Stimulated activated CD8-positive, alpha-beta memory T cell treated with anti-CD3 and anti-CD28 coated beads, Interleukin-12 subunit alpha, Interleukin-12 subunit beta, amount 100 ng/mL, for 4 hours (primary cell): Measurements from ENCODE around the gene MCCC1.
"Not testable (repeated sequence)": the region's sequence is repeated elsewhere in the genome, so short reads cannot be mapped to it uniquely, and the experiment has no call there.

Experiments used
- DNase-seq: peaks from one replicate; pipeline ENCODE4 v3.0.0-alpha.2; 2020; ENCODE audit warnings: low read depth

MCCC1 gene

DNA sequence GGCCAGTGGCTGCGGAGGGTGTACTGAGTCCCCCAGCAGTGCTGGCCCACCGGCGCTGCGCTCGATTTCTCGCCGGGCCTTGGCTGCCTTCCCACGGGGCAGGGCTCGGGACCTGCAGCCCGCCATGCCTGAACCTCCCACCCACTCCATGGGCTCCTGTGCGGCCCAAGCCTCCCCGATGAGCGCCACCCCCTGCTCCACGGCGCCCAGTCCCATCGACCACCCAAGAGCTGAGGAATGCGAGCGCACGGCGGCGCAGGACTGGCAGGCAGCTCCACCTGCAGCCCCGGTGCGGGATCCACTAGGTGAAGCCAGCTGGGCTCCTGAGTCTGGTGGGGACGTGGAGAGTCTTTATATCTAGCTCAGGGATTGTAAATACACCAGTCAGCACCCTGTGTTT lies 1.7 kb upstream of the MCCC1 start:
- DNase-seq = not testable (repeated sequence)

DNA sequence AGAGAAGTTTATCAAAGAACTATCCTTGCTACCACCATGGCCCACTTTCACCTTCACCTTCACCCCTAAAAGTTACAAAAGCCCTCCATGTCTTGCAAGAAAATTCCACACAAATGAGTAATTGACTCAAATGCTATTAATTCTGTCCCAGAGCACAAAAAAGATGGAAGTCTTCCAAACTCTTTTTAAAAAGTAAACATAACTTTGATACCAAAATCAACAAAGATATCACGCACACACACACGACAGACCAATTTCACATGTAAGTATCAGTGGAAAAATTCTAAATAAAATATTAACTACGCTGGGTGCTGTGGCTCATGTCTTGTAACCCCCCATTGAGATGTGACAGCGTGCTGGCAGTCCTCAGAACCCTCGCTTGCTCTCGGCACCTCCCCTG lies 1.1 kb upstream of the MCCC1 start:
- DNase-seq = no peak

DNA sequence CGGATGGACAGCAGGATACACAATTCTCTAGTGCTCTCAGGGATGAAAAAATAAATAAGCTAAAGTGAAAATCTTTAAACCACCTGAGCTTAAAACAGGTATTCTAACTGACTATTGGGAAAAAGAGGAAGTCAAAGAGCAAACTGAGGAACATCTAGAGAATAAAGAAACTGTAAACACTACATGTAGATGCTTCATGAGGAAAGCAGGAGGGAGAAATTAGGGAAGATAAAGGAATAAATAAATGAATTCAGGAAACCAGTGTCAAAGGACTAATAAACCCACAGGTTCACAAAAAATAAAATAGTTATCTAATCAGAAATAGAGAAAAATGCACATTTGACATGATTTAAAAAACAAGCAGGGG lies 525 bp upstream of the MCCC1 start:
- DNase-seq = no peak

DNA sequence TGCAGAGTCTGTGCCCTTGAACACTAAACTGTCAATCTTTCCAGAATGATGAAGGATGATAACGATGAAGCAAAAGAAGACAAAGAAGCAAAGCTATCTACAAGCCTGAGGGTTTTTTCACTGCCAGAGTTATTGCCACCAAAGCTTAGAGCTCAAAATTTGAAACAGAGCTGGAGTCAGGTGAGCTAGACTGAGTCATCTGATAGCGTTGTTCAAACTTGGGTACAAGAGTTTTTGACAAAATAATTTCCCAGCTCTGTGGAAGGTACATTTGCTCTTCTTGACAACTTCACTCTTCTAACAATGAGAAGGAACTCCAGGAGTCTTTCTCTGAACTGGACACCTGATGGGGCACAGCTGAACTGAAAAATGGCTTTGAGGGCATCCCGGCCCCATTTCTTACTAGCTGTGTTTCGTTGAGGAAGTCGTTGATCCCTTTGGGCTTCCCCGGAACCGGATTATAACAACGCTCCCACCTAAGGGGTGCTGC lies 715 bp downstream of the MCCC1 start:
- DNase-seq = no peak

DNA sequence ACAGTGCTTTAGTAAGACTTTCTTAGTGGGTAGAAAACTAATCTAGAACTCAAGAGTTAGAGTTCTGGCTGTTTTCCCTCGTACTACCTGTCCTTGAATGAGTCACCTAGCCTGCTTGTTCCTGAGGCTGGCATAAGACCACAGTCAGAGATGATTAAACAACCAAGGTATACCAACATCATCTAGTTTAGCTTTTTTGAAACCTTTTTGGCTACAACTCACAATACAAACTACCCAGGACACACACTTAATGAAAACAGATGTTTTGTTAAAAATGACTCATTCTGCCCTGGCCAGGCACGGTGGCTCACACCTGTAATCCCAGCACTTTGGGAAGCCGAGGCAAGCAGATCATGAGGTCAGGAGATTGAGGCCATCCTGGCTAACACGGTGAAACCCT lies 4.6 kb downstream of the MCCC1 start:
- no peak for DNase-seq

DNA sequence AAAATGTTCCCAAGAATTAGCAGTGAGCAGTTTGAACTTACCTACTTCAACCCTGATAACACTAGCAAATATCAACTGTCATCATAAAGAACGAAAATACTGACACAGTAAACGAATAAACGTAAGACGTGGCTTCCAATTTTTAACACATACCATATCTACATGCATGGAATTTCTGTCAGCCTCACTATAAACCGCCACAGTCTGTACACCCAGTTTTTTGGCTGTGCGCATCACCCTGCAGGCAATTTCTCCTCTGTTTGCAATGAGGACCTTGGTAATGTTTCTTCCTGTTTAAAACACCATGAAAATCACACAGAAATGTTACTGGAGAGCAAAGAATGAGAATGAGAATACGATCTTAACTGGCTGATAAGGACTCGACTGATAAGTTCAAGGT lies 7.0 kb downstream of the MCCC1 start:
- DNase-seq = no peak

DNA sequence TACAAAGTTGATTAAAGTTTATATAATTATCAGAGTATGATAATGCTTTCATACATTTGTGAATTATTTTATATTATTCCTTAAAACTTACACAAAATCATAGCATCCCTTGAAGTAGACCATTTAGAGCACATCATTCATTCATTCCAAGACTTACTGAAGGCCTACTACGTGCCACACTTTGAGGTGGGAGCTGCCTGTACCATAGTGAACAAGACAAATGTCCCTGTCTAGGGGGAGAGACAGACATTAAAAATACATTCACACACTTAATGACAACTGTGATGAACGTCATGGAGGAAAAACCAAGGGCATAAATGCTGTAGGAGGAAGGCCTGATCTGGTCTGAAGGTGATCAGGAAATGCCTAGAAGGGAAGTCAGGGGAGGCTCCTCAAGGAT lies 12.1 kb downstream of the MCCC1 start:
- DNase-seq = no peak

DNA sequence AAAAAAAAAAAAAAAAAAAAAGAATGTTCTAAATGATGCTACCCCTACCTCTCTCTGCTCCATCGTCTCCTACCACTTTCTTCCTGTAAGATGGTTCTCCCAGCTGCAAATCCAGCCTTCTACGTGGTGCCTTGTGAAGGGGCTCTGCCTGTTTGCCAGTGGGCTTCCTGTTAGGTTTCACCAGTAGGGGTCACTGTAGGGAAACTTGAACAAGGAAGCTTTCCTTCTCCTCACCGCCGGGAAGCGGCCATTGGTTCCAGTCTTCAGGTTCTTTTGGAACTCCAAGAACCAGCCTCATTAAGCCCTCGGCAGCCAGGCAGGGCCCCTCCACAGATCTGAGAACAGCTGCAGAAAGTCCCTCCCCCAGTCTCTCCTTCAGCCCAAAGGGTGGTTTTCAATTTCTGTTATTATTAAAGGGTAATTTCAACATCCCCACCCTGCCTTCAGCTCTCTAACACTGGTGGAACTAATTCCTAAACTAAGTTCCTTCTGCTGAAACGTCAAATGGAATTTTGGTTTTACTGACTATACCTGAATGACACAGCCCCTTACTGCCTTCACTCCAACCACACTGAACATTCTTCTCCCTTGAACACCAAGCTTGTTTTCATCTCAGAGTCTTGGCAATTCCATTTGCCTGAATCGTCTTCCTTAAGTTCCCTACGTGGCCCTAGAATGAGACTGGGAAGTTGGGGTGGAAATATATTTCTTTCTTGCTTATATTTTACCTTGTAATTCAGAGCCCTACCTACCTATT lies 13.5 kb downstream of the MCCC1 start:
- DNase-seq = no peak

DNA sequence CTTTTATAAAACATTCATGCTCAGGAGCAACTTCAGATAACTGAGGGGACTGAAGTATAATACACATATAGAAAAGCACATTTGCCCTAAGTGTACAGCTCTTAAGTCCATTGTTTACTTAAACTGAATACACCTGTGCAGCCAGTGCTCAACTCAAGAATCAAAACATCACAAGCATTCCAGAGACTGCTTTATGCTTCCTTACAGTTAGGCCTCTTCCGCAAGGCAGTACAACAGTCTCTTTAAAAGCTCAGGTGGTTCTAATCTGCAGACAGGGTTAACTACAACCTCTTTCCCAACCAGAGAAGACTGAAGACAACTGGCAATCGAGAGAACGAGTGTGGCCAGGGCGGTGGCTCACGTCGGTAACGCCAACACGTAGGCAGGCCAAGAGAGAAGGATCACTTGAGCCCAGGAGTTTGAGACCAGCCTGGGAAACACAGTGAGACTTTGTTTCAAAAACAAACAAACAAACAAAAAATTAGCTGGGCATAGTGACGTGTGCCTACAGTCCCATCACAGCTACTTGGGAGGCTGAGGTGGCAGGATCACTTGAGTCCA lies 16.9 kb downstream of the MCCC1 start:
- no peak for DNase-seq

DNA sequence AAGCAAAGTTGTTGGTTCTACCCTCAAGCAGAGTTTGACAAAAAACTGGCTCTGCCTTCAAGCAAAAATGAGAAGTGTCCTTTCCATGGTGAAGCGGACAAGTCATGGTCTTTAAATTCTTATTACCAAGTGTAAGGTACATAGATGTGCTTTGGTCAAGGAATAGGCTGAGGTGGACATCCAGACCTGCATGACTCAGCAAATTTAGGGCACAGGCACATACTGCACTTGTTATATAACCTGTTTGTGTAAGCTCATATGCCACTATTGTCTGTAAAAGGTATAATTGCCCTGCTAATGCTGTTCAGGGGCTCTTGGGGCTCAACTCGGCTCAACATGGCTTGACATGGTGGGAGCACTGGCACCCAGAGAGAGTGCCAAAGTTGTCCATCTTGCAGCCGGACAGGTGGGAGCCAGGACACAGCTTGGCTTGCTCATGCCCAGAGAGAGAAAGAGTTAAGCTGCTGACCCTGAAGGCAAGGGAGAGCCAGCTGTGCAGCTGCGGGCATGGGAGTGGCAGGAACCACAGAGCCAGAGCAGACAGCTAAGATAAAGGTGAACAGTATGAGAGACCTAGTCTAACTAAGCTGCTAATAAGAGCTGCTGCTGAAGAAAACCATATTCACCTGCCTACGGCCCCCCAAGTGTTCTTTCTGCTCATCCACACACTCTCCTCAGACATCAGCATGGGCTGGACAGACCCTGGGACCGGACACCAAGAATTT lies 17.7 kb downstream of the MCCC1 start:
- DNase-seq = no peak

DNA sequence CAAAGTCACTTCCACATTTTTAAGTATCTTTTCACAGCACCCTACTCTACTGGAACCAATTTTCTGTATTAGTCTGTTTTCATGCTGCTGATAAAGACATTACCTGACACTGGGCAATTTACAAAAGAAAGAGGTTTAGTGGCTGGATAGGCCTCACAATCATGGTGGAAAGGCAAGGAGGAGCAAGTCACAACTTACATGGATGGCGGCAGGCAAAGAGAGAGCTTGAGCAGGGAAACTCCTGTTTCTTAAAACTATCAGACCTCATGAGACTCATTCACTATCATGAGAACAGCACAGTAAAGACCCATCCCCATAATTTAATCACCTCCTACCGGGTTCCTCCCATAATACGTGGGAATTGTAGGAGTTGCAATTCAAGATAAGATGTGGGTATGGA lies 18.7 kb downstream of the MCCC1 start:
- DNase-seq = no peak

DNA sequence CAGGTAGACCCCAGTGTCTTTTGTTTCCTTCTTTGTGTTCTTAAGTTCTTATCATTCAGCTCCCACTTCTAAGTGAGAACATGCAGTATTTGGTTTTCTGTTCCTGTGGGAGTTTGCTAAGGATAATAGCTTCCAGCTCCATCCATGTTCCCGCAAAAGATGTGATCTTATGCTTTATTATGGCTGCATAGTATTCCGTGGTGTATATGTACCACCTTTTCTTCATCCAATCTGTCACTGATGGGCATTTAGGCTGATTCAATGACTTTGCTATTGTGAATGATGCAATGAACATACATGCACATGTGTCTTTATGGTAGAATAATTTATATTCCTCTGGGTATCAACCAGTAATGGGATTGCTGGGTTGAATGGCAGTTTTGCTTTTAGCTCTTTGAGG lies 24.4 kb downstream of the MCCC1 start:
- no peak for DNase-seq

DNA sequence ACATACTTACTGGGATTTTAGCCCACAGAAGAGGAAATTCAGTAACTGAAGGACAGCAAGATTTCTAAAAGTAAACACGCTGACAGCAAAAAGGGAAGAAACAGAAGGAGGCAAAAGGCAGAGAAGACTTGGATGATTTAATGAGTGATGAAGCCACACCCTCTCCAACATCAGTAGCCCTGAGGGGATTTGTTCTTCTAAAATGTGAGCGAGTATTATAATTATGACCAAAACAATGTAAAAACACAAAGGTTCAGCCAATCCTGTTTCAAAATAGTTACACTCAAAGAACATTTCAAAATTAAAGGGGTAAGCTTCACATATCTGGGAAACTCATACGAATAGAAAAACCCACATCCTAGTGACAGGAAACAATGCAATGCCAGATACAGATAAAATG lies 25.0 kb downstream of the MCCC1 start:
- DNase-seq = no peak

DNA sequence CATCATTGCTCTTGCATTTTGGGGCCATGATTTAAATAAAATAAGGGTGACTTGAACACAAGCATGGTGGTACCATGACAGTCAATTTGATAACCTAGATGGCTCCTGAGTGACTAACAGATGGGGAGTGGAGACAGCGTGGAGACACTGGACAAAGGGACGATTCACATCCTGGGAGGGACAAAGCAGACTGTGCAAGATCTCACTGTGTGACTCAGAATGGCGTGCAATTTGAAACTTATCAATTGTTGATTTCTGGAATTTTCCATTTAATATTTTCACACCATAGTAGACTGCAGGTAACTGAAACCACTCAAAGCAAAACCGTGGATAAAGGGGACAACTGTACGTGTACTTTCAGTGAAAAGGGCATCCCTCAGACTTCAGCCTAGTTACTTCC lies 25.5 kb downstream of the MCCC1 start:
- DNase-seq = no peak

DNA sequence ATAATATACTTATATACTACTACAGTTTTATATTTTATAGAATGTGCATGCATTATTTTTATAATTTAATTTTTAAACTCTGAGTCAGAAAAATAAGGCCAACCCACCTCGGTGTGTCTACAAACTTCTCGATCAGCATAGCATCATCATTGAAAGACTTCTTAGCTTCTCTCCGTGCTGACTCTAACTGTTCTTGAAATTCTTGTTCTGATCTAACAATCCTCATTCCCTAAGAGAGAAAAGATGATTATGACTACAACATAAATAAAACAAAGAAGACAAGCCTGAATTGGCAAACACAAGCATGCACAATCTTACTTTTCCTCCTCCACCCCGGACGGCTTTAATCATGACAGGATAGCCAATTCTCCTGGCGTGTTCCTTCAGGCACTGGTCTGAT lies 28.4 kb downstream of the MCCC1 start:
- no peak for DNase-seq

DNA sequence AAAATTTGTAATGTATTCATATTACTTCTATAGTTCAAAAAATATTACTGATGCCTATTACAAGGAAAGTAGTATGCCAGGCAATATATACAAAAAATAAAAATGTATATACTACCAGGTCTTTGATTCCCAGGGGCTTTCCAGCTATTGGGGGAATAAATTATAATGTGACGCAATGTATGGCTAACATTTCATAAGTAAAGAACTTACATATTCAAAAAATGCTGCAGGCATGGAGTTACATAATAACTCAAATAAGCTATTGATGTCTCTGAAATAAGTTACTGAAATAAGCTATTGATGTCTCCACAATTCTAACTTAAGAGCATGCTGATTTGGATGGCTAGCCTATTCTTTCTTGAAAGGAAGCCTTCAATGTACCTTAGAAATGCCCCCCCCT lies 30.2 kb downstream of the MCCC1 start:
- no peak for DNase-seq

DNA sequence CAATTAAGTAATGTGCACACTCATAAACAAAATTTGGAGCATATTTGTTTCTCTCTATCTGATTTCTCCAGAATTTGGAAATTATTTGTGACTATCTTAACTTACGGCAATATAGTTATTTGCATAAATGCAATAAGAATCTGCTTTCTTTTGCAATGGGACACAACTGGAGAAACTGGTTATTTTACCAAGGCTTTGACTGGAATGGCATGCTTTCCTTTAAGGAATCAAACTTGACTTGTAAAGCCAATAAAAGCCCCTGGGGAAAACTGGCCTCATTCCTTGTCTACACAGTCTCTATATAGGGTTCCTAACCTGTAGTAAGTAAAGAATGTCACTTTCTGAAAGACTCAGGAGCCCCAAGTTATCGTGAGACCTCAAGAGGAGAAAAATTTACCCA lies 32.4 kb downstream of the MCCC1 start:
- not testable (repeated sequence) for DNase-seq

DNA sequence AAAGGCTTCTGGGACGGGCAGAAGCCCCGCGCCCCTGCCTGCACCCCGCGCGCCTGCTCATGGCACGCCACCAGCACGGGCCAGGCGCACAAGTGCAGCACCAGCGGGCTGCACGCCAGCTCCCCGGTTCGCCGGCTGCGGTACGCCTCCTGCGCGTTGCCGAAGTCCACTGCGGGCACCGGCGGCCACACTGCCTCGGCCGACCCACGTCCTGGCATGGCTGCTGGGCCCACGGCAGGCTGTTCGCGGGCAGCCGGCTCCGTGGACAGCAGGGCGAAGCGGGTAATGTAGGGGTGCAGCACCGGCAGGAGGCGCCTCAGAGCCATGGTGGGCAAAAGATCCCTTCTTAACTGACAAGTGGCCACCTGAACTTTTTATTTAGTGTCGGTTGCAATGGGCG lies 34.8 kb downstream of the MCCC1 start:
- DNase-seq = no peak

DNA sequence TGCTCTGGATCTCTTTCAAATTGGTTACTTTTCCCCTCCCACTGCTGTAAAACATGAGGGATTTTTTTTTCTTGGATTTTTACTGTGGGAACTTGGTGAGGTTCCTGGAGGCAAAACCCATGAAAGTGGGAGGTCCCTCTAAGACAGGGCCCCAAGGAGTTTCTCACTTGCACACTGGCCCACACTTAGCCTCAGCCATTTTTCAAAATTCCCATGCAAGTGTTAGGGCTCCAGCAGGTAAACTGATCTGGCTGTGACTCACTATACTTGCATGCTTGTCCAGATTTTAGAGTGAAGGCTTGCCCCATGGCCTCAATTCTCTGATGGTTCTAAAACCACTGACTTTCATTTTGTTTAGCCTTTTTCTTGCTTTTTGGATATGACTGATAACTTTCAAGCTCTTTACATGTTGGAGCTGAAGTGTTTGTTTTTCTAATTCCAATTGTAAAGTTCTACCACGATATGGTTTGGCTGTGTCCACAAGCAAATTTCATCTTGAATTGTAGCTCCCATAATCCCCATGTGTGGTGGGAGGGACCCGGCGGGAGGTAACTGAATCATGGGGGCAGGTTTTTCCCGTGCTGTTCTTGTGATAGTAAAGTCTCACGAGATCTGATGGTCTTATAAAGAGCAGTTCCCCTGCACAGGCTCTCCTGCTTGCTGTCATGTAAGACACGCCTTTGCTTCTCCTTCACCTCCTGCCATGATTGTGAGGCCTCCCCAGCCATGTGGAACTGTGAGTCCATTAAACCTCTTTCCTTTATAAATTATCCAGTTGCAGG lies 37.7 kb downstream of the MCCC1 start:
- DNase-seq = no peak

DNA sequence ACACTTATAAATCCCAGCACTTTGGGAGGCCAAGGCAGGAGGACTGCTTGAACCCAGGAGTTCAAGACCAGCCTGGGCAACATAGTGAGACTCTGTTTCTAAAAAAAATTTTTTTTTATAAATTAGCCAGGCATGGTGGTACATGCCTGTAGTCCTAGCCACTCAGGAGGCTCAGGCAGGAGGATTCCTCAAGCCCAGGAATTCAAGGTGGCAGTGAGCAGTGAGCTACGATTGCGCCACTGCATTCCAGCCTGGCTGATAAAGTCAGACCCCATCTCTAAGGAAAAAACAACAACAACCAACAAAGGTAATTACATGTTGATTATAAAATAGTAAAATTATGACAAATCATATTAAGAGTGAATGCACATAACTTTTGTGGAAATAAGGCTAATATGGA lies 40.9 kb downstream of the MCCC1 start:
- DNase-seq = no peak

DNA sequence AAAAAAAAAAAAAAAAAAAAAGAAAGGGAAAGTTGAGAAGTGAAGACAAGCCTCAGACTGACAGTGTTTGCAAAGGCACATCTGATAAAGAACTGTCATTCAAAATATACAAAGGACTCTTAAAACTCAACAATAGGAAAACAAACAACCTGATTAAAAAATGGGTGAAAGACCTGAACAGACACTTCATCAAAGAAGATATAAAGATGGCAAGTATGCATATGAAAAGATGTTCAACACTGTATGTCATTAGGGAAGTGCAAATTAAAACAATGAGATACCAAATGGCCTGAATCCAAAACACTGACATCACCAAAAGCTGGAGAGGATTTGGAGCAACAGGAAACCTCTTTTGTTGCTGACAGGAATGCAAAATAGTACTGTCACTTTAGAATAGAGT lies 48.6 kb downstream of the MCCC1 start:
- no peak for DNase-seq

DNA sequence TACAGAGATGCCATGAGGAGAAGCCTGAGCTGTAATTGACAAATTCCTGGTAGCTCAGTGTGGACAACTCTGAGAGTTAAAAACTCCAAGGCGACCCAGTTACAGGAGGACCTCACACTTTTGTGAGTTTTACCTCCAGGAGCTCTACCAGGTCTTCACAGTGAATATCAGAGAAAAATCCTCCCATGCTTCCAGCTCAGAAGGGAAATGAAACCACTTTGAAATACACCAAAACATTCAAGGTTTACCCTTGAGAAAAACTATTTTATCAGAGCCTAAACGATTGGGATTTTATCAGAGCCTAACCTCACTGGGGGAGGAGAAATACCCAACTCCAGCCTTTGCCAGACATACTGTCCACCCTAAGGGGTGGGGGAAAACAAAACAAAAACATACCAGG lies 52.4 kb downstream of the MCCC1 start:
- DNase-seq = no peak
